ENCODE measurements around the gene WDR74. TPM values are rescaled to one million over a fixed set of nuclear protein-coding genes. Genes with fewer than 3 reads are reported as not detected.

Gene WDR74
- total and polyA plus RNA-seq, 2 donors (not counting 1 experiment from before 2014, with no cell fraction given): 14.8 to 86.9 TPM

- Histone ChIP-seq H3K36me3 (ENCODE audit: control insufficient read depth, insufficient read depth, low read length) (peaks cover 35% of the 10 kb centered on the region), H3K4me2 (ENCODE audit: extremely low read depth, insufficient read depth, low read length) (peak overlapping the region; percentile 99), H3K27ac (ENCODE audit: insufficient read depth, low read length) (peak overlapping the region; percentile 100), H3K4me3 (replicated peaks in 1 of 4; ENCODE audit: control extremely low read depth in 1 of 4, insufficient read depth in 1 of 4, low read depth in 3 of 4, low read length in 4 of 4) (peak overlapping the region; percentile 98 to 100 (median 99)), H3K79me2 (ENCODE audit: control insufficient read depth, insufficient read depth, low read length) (peaks cover 59% of the 10 kb centered on the region), H3K9ac (ENCODE audit: insufficient read depth, low read length) (peak overlapping the region; percentile 55), H4K20me1 (ENCODE audit: control insufficient read depth, extremely low read depth, insufficient read depth, low read length) (peaks cover 2% of the 10 kb centered on the region), H3K4me1 (ENCODE audit: control insufficient read depth, extremely low read depth, insufficient read depth, low read length) (peaks cover 25% of the 10 kb centered on the region), H2AFZ (ENCODE audit: low read length) (no peak overlapping the region), H3K27me3 (ENCODE audit: control insufficient read depth, insufficient read depth, low read length) (no peaks in the 10 kb centered on the region), H3K9me3 (ENCODE audit: control insufficient read depth, insufficient read depth, low read depth, low read length) (no peaks in the 10 kb centered on the region)
- no peak for TF ChIP-seq CTCF (conservative IDR thresholded peaks at IDR 0.05 in 1 of 2, IDR thresholded peaks at IDR 0.05 in 1 of 2; ENCODE audit: low read depth in 1 of 2, low read length in 2 of 2)
- TF ChIP-seq EZH2 (IDR thresholded peaks at IDR 0.05; ENCODE audit: low read length, missing control alignments): no peak
- no peak for DNase-seq (ENCODE audit: low read depth in 2 of 2)
These were observed 43.0 kb upstream of the WDR74 start for GRCh38 chr11:62882431-62882749.

- H3K79me2 ChIP-seq (ENCODE audit: control insufficient read depth, insufficient read depth, low read length): peaks cover 55% of the 10 kb centered on the region
- H3K4me2 ChIP-seq (ENCODE audit: extremely low read depth, insufficient read depth, low read length): peak overlapping the region; percentile 99
- peaks cover 31% of the 10 kb centered on the region for H3K36me3 ChIP-seq (ENCODE audit: control insufficient read depth, insufficient read depth, low read length)
- peak; percentile 95 to 98 for DNase-seq (ENCODE audit: low read depth in 2 of 2)
- H3K4me3 ChIP-seq (replicated peaks in 1 of 4; ENCODE audit: control extremely low read depth in 1 of 4, insufficient read depth in 1 of 4, low read depth in 3 of 4, low read length in 4 of 4): peak overlapping the region; percentile 99 to 100 (median 99)
- H2AFZ ChIP-seq (ENCODE audit: low read length): no peak overlapping the region
- peak overlapping the region; percentile 100 for H3K9ac ChIP-seq (ENCODE audit: insufficient read depth, low read length)
- peaks cover 2% of the 10 kb centered on the region for H4K20me1 ChIP-seq (ENCODE audit: control insufficient read depth, extremely low read depth, insufficient read depth, low read length)
- TF ChIP-seq CTCF (conservative IDR thresholded peaks at IDR 0.05 in 1 of 2, IDR thresholded peaks at IDR 0.05 in 1 of 2; ENCODE audit: low read depth in 1 of 2, low read length in 2 of 2): no peak
- no peak for TF ChIP-seq EZH2 (IDR thresholded peaks at IDR 0.05; ENCODE audit: low read length, missing control alignments)
- no peaks in the 10 kb centered on the region for H3K27me3 ChIP-seq (ENCODE audit: control insufficient read depth, insufficient read depth, low read length)
- H3K9me3 ChIP-seq (ENCODE audit: control insufficient read depth, insufficient read depth, low read depth, low read length): no peaks in the 10 kb centered on the region
- peaks cover 25% of the 10 kb centered on the region for H3K4me1 ChIP-seq (ENCODE audit: control insufficient read depth, extremely low read depth, insufficient read depth, low read length)
- peak overlapping the region; percentile 100 for H3K27ac ChIP-seq (ENCODE audit: insufficient read depth, low read length)
These were observed 42.4 kb upstream of the WDR74 start for GRCh38 chr11:62881579-62882430.

- peak within 1 kb of the TSS; percentile 100 for H3K9ac ChIP-seq (ENCODE audit: insufficient read depth, low read length)
- no peaks in the 10 kb centered on the region for H3K27me3 ChIP-seq (ENCODE audit: control insufficient read depth, insufficient read depth, low read length)
- peaks cover 27% of the 10 kb centered on the region for H3K36me3 ChIP-seq (ENCODE audit: control insufficient read depth, insufficient read depth, low read length)
- peak within 1 kb of the TSS; percentile 37 for H2AFZ ChIP-seq (ENCODE audit: low read length)
- H3K79me2 ChIP-seq (ENCODE audit: control insufficient read depth, insufficient read depth, low read length): peaks cover 48% of the 10 kb centered on the region
- peak; percentile 35 to 36 for TF ChIP-seq CTCF (conservative IDR thresholded peaks at IDR 0.05 in 1 of 2, IDR thresholded peaks at IDR 0.05 in 1 of 2; ENCODE audit: low read depth in 1 of 2, low read length in 2 of 2)
- TF ChIP-seq EZH2 (IDR thresholded peaks at IDR 0.05; ENCODE audit: low read length, missing control alignments): no peak
- DNase-seq (ENCODE audit: low read depth in 2 of 2): peak; percentile 83 to 87
- peak within 1 kb of the TSS; percentile 100 for H3K27ac ChIP-seq (ENCODE audit: insufficient read depth, low read length)
- H3K4me3 ChIP-seq (replicated peaks in 1 of 4; ENCODE audit: control extremely low read depth in 1 of 4, insufficient read depth in 1 of 4, low read depth in 3 of 4, low read length in 4 of 4): peak within 1 kb of the TSS; percentile 99 to 100 (median 99)
- peaks cover 25% of the 10 kb centered on the region for H3K4me1 ChIP-seq (ENCODE audit: control insufficient read depth, extremely low read depth, insufficient read depth, low read length)
- peak within 1 kb of the TSS; percentile 98 for H3K4me2 ChIP-seq (ENCODE audit: extremely low read depth, insufficient read depth, low read length)
- peaks cover 2% of the 10 kb centered on the region for H4K20me1 ChIP-seq (ENCODE audit: control insufficient read depth, extremely low read depth, insufficient read depth, low read length)
- H3K9me3 ChIP-seq (ENCODE audit: control insufficient read depth, insufficient read depth, low read depth, low read length): no peaks in the 10 kb centered on the region
These were observed 41.6 kb upstream of the WDR74 start, which contains the start of gene SLC3A2 for GRCh38 chr11:62880803-62881578. Gene SLC3A2, plus strand, starts transcription at chr11:62880896. Its CDS starts 128 bp downstream, at chr11:62881024.

Data from fibroblast of lung (primary cell).